ENCODE data around the gene TRAPPC11. TPM values are rescaled to one million over a fixed set of nuclear protein-coding genes. Genes with fewer than 3 reads are reported as not detected.

The TRAPPC11 gene
- total RNA-seq, 3 donors from 2014 or later = 39.0 to 86.8 (median 43.0) TPM

DNA sequence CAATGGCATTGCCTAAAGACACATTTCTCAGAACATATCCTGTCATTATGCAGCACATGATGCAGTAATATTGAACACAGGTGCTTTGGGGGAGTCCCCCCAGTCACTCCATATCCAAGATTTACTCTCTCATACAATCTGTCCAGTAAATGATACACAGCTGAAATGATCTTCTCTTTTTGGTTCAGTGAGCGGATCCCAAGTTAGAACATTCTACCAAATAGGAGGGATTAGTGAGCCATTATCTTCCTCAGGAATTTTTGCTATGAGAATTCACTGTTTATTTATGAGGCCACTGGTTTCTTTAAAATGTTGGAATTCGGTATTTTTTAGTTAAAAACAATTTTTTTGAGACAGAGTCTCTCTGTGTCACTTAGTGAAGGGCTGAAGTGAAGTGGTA, 96.5 kb downstream of the TRAPPC11 start:
- Histone ChIP-seq H3K9me3 (no peaks in the 10 kb centered on the region), H3K27me3 (no peaks in the 10 kb centered on the region), H3K4me1 (no peaks in the 10 kb centered on the region), H3K27ac (no peak overlapping the region), H3K36me3 (no peaks in the 10 kb centered on the region), H3K4me3 (no peak overlapping the region)
- TF ChIP-seq POLR2AphosphoS5 (IDR thresholded peaks at IDR 0.05) = no peak
- TF ChIP-seq POLR2A (IDR thresholded peaks at IDR 0.05) = no peak
- no peak for TF ChIP-seq CTCF (IDR thresholded peaks at IDR 0.05)
- DNase-seq (ENCODE audit: low spot score in 2 of 2) = no peak
- intact Hi-C loops (cut with DNase I; ENCODE audit: low total_unique reads) = no loop called here

- intact Hi-C loops (cut with DNase I; ENCODE audit: low total_unique reads) = no loop called here
- Histone ChIP-seq H3K9me3 (no peaks in the 10 kb centered on the region), H3K4me1 (no peaks in the 10 kb centered on the region), H3K4me3 (no peak overlapping the region), H3K27ac (no peak overlapping the region), H3K27me3 (no peaks in the 10 kb centered on the region), H3K36me3 (no peaks in the 10 kb centered on the region)
- DNase-seq (ENCODE audit: low spot score in 2 of 2) = peak in 1 of 2 donors; percentile 57
- no peak for TF ChIP-seq CTCF (IDR thresholded peaks at IDR 0.05)
- TF ChIP-seq POLR2AphosphoS5 (IDR thresholded peaks at IDR 0.05) = no peak
- no peak for TF ChIP-seq POLR2A (IDR thresholded peaks at IDR 0.05)
Measured at GRCh38 chr4:183757060-183757459, 98.0 kb downstream of the TRAPPC11 start.

GRCh38 chr4:183758061-183758757, 99.1 kb downstream of the TRAPPC11 start:
- no peak for TF ChIP-seq POLR2A (IDR thresholded peaks at IDR 0.05)
- no peak for TF ChIP-seq POLR2AphosphoS5 (IDR thresholded peaks at IDR 0.05)
- TF ChIP-seq CTCF (IDR thresholded peaks at IDR 0.05) = peak in 1 of 3 donors; percentile 14
- peak in 1 of 2 donors; percentile 62 for DNase-seq (ENCODE audit: low spot score in 2 of 2)
- Histone ChIP-seq H3K36me3 (no peaks in the 10 kb centered on the region), H3K27ac (no peak overlapping the region), H3K4me1 (no peaks in the 10 kb centered on the region), H3K9me3 (no peaks in the 10 kb centered on the region), H3K4me3 (no peak overlapping the region), H3K27me3 (no peaks in the 10 kb centered on the region)
- intact Hi-C loops (cut with DNase I; ENCODE audit: low total_unique reads) = no loop called here

- no peaks in the 10 kb centered on the region for H3K36me3 ChIP-seq
- no peak for DNase-seq (ENCODE audit: low spot score in 2 of 2)
- H3K9me3 ChIP-seq = no peaks in the 10 kb centered on the region
- no peaks in the 10 kb centered on the region for H3K27me3 ChIP-seq
- no peak overlapping the region for H3K27ac ChIP-seq
- H3K4me1 ChIP-seq = no peaks in the 10 kb centered on the region
- no peak for TF ChIP-seq POLR2AphosphoS5 (IDR thresholded peaks at IDR 0.05)
- no peak for TF ChIP-seq CTCF (IDR thresholded peaks at IDR 0.05)
- no peak for TF ChIP-seq POLR2A (IDR thresholded peaks at IDR 0.05)
- H3K4me3 ChIP-seq = no peak overlapping the region
- intact Hi-C loops (cut with DNase I; ENCODE audit: low total_unique reads) = no loop called here
Measured at GRCh38 chr4:183758758-183759447, 99.8 kb downstream of the TRAPPC11 start.

- no peak for DNase-seq (ENCODE audit: low spot score in 2 of 2)
- Histone ChIP-seq H3K4me1 (no peaks in the 10 kb centered on the region), H3K27ac (no peak overlapping the region), H3K27me3 (no peaks in the 10 kb centered on the region), H3K36me3 (no peaks in the 10 kb centered on the region), H3K4me3 (no peak overlapping the region), H3K9me3 (no peaks in the 10 kb centered on the region)
- intact Hi-C loops (cut with DNase I; ENCODE audit: low total_unique reads) = no loop called here
- TF ChIP-seq POLR2A (IDR thresholded peaks at IDR 0.05) (no peak), POLR2AphosphoS5 (IDR thresholded peaks at IDR 0.05) (no peak), CTCF (IDR thresholded peaks at IDR 0.05) (no peak)
Measured at GRCh38 chr4:183760326-183760725, 101.2 kb downstream of the TRAPPC11 start.

Data from breast epithelium (tissue), 4 donors.